Prostate gland (tissue), 2 donors: ENCODE data around the gene NOVA1.

ENCODE experiments used
- POLR2A ChIP-seq: fragments of 450-650 bp; IDR thresholded peaks from one replicate; pipeline ENCODE4 v1.6.1; 2016; ENCODE audit warnings: antibody characterized with exemption, mild to moderate bottlenecking
- POLR2AphosphoS5 ChIP-seq: sonication (generic); formaldehyde crosslinking; IDR thresholded peaks from one replicate; pipeline ENCODE4 v1.6.1; 2017; ENCODE audit warnings: antibody characterized with exemption
- TF ChIP-seq, protein P1 (sequence below), 4 experiments: fragments of 200-600 bp in 2 of 4; fragments of 450-650 bp in 2 of 4; sonication (generic) in 2 of 4; IDR thresholded peaks; 1 replicate in 3 of 4; 2 replicates in 1 of 4; pipeline ENCODE4 v1.5.1; 2016 to 2019; ENCODE audit warnings: antibody characterized with exemption in 4 of 4, mild to moderate bottlenecking in 2 of 4, moderate library complexity in 2 of 4

DNA sequence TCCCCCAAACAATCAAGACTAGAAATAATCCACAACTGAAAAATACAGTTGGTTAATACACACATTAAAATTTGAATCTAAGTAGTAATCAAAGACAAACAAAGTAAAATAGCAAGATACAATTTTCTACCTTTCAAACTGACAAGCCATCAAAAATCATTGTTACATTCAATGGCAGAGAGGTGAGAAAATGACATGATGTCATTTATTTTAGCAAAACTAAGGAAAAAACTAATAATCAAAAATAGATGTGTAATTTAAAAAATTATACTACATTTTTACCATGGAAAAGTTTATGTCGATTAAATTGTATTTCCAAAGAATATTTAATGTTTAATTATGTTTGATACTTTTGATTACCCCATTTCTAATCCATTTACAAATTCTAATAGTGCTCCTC lies 59.7 kb downstream of the NOVA1 start:
- TF ChIP-seq POLR2A (no peak), POLR2AphosphoS5 (no peak)
- TF ChIP-seq, protein P1, sequence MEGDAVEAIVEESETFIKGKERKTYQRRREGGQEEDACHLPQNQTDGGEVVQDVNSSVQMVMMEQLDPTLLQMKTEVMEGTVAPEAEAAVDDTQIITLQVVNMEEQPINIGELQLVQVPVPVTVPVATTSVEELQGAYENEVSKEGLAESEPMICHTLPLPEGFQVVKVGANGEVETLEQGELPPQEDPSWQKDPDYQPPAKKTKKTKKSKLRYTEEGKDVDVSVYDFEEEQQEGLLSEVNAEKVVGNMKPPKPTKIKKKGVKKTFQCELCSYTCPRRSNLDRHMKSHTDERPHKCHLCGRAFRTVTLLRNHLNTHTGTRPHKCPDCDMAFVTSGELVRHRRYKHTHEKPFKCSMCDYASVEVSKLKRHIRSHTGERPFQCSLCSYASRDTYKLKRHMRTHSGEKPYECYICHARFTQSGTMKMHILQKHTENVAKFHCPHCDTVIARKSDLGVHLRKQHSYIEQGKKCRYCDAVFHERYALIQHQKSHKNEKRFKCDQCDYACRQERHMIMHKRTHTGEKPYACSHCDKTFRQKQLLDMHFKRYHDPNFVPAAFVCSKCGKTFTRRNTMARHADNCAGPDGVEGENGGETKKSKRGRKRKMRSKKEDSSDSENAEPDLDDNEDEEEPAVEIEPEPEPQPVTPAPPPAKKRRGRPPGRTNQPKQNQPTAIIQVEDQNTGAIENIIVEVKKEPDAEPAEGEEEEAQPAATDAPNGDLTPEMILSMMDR (IDR thresholded peaks at IDR 0.05): no peak
